Measurements from ENCODE around the gene RBMS1.
"Not testable (repeated sequence)": the region's sequence is repeated elsewhere in the genome, so short reads cannot be mapped to it uniquely, and the experiment has no call there.

The RBMS1 gene

DNA sequence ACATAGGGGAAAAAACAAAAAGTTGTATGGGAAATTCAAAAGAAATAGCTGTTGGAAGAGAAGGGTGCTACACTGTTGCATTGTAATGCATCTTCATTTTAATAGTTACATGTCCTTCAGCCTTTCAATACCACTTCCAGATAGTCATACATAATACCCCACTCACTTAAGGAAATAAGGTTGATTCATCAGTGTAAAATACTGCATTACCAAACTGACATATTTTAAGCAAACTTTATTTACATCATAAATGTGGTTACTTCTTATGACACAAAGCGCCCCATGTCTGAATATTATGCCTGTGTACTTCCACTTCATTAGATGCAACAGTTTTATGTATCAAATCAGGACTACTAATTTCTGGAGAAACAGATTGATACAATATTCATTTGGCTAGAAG, 4.5 kb downstream of the RBMS1 start:
- no peak for DNase-seq (ENCODE audit: low read depth, low spot score)
- TF ChIP-seq, protein P1, sequence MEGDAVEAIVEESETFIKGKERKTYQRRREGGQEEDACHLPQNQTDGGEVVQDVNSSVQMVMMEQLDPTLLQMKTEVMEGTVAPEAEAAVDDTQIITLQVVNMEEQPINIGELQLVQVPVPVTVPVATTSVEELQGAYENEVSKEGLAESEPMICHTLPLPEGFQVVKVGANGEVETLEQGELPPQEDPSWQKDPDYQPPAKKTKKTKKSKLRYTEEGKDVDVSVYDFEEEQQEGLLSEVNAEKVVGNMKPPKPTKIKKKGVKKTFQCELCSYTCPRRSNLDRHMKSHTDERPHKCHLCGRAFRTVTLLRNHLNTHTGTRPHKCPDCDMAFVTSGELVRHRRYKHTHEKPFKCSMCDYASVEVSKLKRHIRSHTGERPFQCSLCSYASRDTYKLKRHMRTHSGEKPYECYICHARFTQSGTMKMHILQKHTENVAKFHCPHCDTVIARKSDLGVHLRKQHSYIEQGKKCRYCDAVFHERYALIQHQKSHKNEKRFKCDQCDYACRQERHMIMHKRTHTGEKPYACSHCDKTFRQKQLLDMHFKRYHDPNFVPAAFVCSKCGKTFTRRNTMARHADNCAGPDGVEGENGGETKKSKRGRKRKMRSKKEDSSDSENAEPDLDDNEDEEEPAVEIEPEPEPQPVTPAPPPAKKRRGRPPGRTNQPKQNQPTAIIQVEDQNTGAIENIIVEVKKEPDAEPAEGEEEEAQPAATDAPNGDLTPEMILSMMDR (IDR thresholded peaks at IDR 0.05; ENCODE audit: insufficient read depth, low read length, missing control alignments): no peak
- ChIA-PET POLR2A (no interaction called here), CTCF (interaction anchor here (0.7 to 1.1 kb wide), 4 partner anchors 10 to 16 kb away, joined by 3 to 4 read pairs (median 4); no protein-coding TSS in a partner anchor)
- H3K4me3 ChIP-seq (ENCODE audit: low read depth, low read length): no peak overlapping the region

DNA sequence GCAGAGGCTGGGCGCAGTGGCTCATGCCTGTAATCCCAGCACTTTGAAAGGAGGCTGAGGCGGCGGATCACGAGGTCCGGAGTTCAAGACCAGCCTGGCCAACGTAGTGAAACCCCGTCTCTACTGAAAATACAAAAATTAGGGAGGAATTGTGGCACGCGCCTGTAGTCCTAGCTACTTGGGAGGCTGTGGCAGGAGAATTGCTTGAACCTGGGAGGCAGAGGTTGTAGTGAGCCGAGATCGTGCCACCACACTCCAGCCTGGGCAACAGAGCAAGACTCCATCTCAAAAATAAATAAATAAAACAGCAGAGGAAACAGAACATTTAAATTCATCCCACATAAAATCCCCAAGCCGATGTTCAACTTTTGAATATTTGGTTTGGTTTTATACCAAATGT, 5.3 kb downstream of the RBMS1 start:
- H3K4me3 ChIP-seq (ENCODE audit: low read depth, low read length); DNase-seq (ENCODE audit: low read depth, low spot score); POLR2A ChIA-PET: not testable (repeated sequence)
- CTCF ChIA-PET: interaction anchor here (0.8 to 1.1 kb wide), 3 partner anchors 9 to 503 kb away, joined by 3 to 4 read pairs (median 4); no protein-coding TSS in a partner anchor

DNA sequence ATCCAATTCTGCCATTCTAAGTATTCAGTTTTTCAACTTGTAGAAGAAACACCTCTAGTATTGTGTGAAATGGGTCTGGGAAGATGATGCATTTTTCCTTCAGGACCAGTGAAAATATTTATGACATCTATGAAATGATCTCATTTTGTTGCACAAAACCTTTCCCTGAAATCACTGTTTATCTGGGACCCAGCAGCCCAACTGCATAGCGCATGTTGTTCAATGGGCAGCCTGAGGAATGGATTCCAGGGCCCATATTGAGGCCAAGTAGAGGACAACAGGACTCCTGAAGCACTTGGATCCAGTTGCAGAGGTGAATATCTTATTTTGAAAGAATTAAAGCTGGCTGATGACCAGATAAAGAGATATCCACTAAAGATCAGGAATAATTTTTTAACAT, 7.3 kb downstream of the RBMS1 start:
- no peak for DNase-seq (ENCODE audit: low read depth, low spot score)
- ChIA-PET POLR2A (no interaction called here), CTCF (interaction anchor here (1.3 kb wide), 1 partner anchor 578 kb away, joined by 3 read pairs; no protein-coding TSS in a partner anchor)
- H3K4me3 ChIP-seq (ENCODE audit: low read depth, low read length): no peak overlapping the region
- TF ChIP-seq, protein P1 (IDR thresholded peaks at IDR 0.05; ENCODE audit: insufficient read depth, low read length, missing control alignments): no peak

DNA sequence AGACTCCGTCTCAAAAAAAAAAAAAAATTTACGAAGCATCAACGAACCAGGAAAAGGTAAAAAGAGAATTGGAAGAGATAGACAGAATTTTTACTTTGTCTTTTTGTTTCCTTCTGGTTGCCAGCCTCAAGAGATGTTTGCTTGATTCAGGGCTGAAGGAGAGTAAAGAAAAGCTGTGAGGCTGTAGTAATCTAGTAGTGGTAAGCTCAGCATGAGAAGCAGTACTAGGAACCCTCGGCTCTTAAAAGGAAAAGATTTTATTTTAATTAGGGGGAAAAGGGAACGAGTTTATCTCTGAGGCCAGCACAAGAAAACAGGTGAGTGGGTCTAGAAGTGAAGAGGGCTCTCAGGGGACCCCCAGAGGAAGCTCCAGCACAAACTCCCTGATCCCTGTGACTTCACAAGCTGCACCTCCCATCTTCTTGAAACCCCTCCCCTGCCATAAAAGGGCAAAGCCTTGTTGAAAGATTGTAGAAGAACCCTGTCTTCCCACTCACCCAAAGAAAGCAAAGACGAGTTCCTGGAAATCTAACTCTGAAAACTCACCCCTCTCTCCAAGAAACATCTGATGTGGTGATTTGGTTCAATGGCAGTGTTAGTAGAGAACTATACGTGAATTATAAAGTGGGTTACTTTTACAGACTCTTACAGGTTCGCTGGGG, 8.6 kb downstream of the RBMS1 start:
- ChIA-PET CTCF (no interaction called here), POLR2A (no interaction called here)
- DNase-seq (ENCODE audit: low read depth, low spot score): no peak
- H3K4me3 ChIP-seq (ENCODE audit: low read depth, low read length): no peak overlapping the region
- TF ChIP-seq, protein P1 (IDR thresholded peaks at IDR 0.05; ENCODE audit: insufficient read depth, low read length, missing control alignments): no peak

DNA sequence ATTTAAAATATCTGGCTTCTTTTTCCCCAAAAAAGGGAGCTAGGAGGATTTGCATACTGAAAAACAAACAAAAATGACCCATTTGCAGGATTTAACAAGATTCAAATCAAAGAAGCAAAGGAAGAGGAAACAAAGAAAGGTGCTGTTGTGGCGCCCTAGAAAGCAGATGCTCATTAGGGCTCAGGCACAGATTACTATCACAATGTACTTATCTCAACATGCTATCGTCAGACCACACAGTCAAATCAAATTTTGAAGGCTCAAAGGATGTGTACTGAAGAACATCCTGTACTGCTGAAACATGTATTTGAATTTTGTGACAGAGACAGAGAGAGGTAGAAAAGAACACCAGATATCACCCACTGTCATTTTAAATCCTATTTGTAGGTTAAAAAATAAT, 10.9 kb downstream of the RBMS1 start:
- POLR2A ChIA-PET: no interaction called here
- CTCF ChIA-PET: no interaction called here
- TF ChIP-seq, protein P1 (IDR thresholded peaks at IDR 0.05; ENCODE audit: insufficient read depth, low read length, missing control alignments): no peak
- no peak for DNase-seq (ENCODE audit: low read depth, low spot score)
- no peak overlapping the region for H3K4me3 ChIP-seq (ENCODE audit: low read depth, low read length)

DNA sequence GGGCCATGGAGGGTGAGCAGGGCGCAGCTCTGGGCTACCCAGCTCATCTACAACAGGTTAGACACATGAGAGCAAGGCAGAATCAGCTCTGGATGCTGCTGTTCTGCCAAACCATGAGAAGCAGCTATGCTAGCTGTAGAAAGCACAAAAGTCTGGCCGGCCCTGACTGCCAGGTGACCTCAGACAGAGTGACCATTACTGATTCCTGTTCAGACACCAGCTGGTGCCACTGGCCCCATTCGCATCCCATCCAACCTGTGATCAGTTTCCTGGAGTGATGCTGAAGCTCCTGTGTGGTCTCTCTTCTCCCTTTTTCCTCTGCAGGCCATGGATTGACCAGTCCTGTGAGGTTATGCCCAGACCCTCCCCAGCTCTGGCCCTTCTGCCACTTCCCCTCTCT, 14.3 kb downstream of the RBMS1 start:
- DNase-seq (ENCODE audit: low read depth, low spot score): no peak
- TF ChIP-seq, protein P1 (IDR thresholded peaks at IDR 0.05; ENCODE audit: insufficient read depth, low read length, missing control alignments): no peak
- ChIA-PET CTCF (interaction anchor here (1.3 to 1.8 kb wide), 3 partner anchors 9 to 155 kb away, joined by 3 to 5 read pairs (median 4); no protein-coding TSS in a partner anchor), POLR2A (interaction anchor here (0.6 kb wide), 1 partner anchor 11 kb away, joined by 4 read pairs; no protein-coding TSS in a partner anchor)
- no peak overlapping the region for H3K4me3 ChIP-seq (ENCODE audit: low read depth, low read length)

DNA sequence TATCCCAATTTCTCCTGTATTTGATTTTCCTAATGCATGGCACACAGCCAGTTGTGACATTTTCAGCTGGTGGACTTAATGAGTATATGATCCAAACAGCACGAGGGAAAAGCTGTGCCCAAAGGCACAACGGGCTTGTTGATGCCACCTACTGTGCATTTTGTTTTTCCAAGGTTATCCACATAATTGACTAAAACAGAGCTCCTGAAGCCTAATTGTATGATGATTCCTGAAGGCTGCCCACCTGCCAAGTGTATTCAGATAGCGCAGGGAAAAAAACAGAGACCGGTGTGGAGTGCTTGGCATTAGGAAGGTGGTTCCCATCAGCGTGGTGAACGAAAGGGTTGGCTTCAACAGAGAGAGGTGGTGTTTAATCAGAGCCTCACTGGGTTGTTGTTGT, 14.9 kb downstream of the RBMS1 start:
- no peak overlapping the region for H3K4me3 ChIP-seq (ENCODE audit: low read depth, low read length)
- DNase-seq (ENCODE audit: low read depth, low spot score): no peak
- TF ChIP-seq, protein P1 (IDR thresholded peaks at IDR 0.05; ENCODE audit: insufficient read depth, low read length, missing control alignments): no peak
- CTCF ChIA-PET: interaction anchor here (0.7 to 1.8 kb wide), 6 partner anchors 10 to 514 kb away, joined by 3 to 5 read pairs (median 4); no protein-coding TSS in a partner anchor
- POLR2A ChIA-PET: interaction anchor here (0.6 kb wide), 1 partner anchor 11 kb away, joined by 4 read pairs; no protein-coding TSS in a partner anchor

All from AG04449 (cell line).